Measurements from ENCODE around the gene DTL.

The DTL gene

DNA sequence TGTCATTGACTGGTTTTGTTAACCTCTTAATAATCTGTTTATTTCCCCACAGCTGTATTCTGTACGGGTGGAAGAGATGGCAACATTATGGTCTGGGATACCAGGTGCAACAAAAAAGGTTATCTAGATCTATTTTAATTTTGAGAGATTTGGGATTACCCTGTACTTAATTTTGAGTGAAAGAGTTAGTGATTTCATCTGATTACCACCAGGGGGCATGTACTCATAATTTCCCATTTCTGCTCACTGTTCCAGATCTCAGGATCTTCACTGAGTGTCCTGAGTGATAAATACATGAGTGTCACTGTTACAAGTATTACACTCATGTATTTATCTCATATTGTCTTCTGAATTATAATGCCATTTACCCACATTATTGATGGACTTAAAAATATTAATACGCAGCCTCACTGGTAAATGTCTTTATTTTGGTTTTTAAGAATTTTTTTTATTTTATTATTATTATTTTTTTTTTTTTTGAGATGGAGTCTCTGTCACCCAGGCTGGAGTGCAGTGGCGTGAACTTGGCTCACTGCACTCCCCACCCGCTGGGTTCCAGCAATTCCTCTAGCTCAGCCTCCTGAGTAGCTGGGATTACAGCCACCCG is 27.4 kb downstream of the DTL start:
- TF ChIP-seq, protein P1, sequence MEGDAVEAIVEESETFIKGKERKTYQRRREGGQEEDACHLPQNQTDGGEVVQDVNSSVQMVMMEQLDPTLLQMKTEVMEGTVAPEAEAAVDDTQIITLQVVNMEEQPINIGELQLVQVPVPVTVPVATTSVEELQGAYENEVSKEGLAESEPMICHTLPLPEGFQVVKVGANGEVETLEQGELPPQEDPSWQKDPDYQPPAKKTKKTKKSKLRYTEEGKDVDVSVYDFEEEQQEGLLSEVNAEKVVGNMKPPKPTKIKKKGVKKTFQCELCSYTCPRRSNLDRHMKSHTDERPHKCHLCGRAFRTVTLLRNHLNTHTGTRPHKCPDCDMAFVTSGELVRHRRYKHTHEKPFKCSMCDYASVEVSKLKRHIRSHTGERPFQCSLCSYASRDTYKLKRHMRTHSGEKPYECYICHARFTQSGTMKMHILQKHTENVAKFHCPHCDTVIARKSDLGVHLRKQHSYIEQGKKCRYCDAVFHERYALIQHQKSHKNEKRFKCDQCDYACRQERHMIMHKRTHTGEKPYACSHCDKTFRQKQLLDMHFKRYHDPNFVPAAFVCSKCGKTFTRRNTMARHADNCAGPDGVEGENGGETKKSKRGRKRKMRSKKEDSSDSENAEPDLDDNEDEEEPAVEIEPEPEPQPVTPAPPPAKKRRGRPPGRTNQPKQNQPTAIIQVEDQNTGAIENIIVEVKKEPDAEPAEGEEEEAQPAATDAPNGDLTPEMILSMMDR (conservative IDR thresholded peaks at IDR 0.05): peak; percentile 84
- TF ChIP-seq ZFX (IDR thresholded peaks at IDR 0.05): no peak
- H3K27ac ChIP-seq: no peak overlapping the region

DNA sequence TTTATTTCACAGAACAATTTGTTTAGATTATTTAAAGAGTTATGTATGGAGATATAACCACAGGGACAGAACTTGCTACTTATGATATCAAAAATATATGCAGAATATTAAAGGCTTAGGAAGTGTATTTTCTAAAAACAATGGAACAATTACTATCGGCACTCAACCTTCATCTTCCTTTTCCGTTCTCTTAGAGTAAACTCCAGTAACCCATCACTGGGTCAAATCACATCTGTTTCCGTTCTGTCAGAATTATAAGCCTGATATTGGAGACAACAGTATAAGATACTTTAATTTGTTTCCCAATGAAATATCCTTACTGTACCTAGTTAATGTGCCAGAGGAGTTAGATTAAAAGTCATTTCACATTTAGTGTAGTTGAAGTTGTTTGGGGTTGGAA is 32.2 kb downstream of the DTL start:
- no peak overlapping the region for H3K27ac ChIP-seq
- TF ChIP-seq ZFX (IDR thresholded peaks at IDR 0.05): no peak
- TF ChIP-seq, protein P1 (conservative IDR thresholded peaks at IDR 0.05): no peak

DNA sequence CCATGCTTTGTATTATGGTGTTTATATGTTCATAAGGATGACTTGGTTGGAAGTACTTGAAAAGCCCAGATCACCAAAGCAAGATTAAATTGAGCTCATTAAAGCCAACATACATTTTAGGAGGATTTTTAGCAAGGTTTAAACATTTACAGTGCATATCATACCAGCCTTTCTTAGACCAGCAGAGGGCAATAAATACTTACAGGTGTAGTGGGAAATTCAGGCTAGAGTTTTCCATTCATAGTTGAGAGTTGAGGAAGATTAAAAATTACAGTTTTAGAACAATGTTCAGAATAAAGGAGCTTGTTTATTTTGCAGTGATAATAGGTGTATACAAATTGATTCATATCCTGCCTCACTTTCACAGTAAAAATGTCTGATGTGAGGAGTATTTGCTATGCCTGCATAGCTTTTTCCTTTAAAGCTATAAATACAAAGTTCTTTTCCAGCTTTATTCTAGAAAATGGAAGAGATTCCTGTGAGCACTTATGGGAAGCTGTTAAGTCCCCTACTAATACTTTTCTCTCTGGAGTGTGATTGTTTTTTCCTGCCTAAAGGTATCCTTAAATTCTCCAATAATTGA is 35.3 kb downstream of the DTL start:
- TF ChIP-seq, protein P1 (conservative IDR thresholded peaks at IDR 0.05): peak; percentile 79
- TF ChIP-seq ZFX (IDR thresholded peaks at IDR 0.05): no peak
- H3K27ac ChIP-seq: no peak overlapping the region

DNA sequence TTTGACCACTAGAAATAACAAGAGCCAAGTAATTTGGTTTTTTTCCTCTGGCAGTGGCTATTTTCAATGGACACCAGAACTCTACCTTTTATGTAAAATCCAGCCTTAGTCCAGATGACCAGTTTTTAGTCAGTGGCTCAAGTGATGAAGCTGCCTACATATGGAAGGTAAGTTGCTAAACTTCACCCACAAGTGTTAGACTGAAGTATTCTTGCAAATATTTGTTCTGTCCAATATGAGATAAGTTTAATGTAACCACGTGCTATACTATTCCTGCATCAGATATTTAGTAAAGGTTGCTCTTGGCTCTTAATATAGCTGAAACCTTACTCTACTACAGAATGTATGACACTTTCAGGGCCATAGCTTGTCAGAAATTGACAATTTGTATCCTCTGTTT is 36.5 kb downstream of the DTL start:
- TF ChIP-seq ZFX (IDR thresholded peaks at IDR 0.05): no peak
- TF ChIP-seq, protein P1 (conservative IDR thresholded peaks at IDR 0.05): no peak
- H3K27ac ChIP-seq: no peak overlapping the region

DNA sequence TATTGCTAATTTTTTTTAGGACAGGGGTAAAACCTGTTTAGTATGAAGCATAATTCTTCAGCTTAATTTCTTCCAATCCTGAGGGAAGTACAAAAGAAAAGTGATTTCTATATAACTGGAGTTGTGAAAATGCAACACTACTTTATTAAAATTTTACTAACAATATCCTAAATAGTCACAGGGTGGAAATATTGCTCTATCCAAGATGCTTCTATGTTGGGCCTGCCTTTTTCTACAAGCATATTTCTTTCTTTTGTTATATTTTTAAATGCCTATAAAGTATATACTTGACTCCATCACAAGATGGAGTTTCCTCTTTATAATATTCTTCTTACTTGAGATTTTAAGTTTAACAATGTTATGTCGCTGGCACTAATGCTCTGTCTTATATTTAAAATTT is 37.9 kb downstream of the DTL start:
- no peak overlapping the region for H3K27ac ChIP-seq
- TF ChIP-seq, protein P1 (conservative IDR thresholded peaks at IDR 0.05): peak; percentile 6; the same call in 1 of the 2 replicates
- no peak for TF ChIP-seq ZFX (IDR thresholded peaks at IDR 0.05)

DNA sequence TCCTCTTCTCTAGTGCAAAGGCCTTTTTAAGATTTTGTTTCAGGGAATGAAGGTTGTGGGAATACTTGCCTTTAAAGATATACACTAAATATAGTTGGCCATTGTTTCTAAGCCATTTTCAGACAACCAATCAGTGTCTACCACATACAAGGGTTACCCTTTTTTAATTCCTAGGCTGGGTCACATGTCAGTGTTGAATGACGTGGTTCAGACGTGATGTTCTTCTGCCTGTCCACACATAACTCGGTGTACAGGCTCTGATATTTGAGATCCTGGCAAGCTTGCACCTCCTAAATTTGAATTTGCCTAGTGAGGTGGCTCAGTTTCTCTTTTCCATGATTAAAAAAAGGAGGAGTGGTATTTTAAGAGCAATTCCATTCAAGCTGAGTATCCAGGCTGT is 38.8 kb downstream of the DTL start:
- no peak overlapping the region for H3K27ac ChIP-seq
- no peak for TF ChIP-seq ZFX (IDR thresholded peaks at IDR 0.05)
- TF ChIP-seq, protein P1 (conservative IDR thresholded peaks at IDR 0.05): no peak

DNA sequence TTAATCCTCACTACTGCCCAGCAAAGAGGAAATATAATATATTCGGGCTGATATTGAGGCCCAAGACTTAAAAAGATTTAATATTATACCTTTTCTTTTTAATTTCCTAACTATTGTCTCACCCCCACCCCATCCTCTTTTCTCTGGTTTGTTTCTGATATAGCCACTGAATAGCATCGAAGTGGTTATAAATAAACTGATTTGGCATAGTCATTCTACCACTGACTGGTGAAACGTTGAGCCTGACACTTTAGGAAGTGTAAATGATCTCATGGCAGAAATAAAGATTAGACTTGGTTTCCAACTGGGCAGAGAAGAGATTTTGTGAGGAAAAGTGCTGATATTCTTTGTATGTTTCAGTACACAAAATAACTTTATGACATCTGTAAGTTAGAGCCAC is 39.3 kb downstream of the DTL start:
- H3K27ac ChIP-seq: no peak overlapping the region
- TF ChIP-seq, protein P1 (conservative IDR thresholded peaks at IDR 0.05): no peak
- no peak for TF ChIP-seq ZFX (IDR thresholded peaks at IDR 0.05)
